A549 (cell line): ENCODE results near the gene BMPER. TPM values are rescaled to one million over a fixed set of nuclear protein-coding genes. Genes with fewer than 3 reads are reported as not detected.

ENCODE experiments used
- ATAC-seq, 2 experiments: fragments of 200-7000 bp in 1 of 2; fragments of >200 bp in 1 of 2; cut with Nextera tagmentation in 1 of 2; cut with Tn5 transposase in 1 of 2; 3 replicates each; pipeline versions ENCODE4 v1.8.0 to v1.9.1; 2018 to 2020; ENCODE audit warnings: mild to moderate bottlenecking in 1 of 2, moderate library complexity in 1 of 2
- CTCF ChIA-PET: fragments of 300-600 bp; sonication (Branson Sonifier 250); formaldehyde crosslinking; extraction: SDS; loops from one replicate; lab custom pipeline; 2021; ENCODE audit warnings: antibody characterized with exemption, inconsistent platforms; lab: Yijun Ruan, JAX
- POLR2A ChIA-PET: fragments of 350-600 bp; formaldehyde crosslinking; extraction: SDS; loops from one replicate; lab custom pipeline; 2021; ENCODE audit warnings: antibody characterized with exemption, inconsistent platforms; lab: Yijun Ruan, JAX
- DNase-seq, 2 experiments: peaks; one replicate each; pipeline versions ENCODE4 v3.0.0 to v3.0.0-alpha.2; 2011 to 2016; ENCODE audit warnings: low read depth in 1 of 2, low spot score in 1 of 2
- FAIRE-seq: peaks from 2 replicates; lab custom pipeline; 2011; peaks lifted over from hg19 to GRCh38; lab: Jason Lieb, UNC
- H3K27ac ChIP-seq, 2 experiments: fragments of >200 bp; sonication (Bioruptor Twin); formaldehyde crosslinking; 3 replicates each; pipeline ENCODE4 v1.5.1; 2016 to 2017
- H3K4me1 ChIP-seq: fragments of >200 bp; sonication (Bioruptor Twin); formaldehyde crosslinking; 3 replicates; pipeline ENCODE4 v1.6.1; 2016
- H3K4me2 ChIP-seq: fragments of >200 bp; sonication (Bioruptor Twin); formaldehyde crosslinking; 3 replicates; pipeline ENCODE4 v1.6.1; 2016
- H3K4me3 ChIP-seq: fragments of >200 bp; sonication (Bioruptor Twin); formaldehyde crosslinking; 3 replicates; pipeline ENCODE4 v1.5.1; 2016
- H3K9me3 ChIP-seq: fragments of >200 bp; sonication (Bioruptor Twin); formaldehyde crosslinking; 3 replicates; pipeline ENCODE4 v1.6.1; 2016
- CHD2 ChIP-seq: fragments of 150-350 bp; IDR thresholded peaks from 2 replicates; pipeline ENCODE4 v1.6.1; 2014; ENCODE audit warnings: low read length; ENCODE audit not compliant: partially characterized antibody
- CHD4 ChIP-seq: fragments of 200-600 bp; sonication (generic); IDR thresholded peaks from 2 replicates; pipeline ENCODE4 v1.6.1; 2016; ENCODE audit warnings: antibody characterized with exemption, mild to moderate bottlenecking, borderline replicate concordance
- CTCF ChIP-seq: fragments of >200 bp; sonication (Bioruptor Twin); formaldehyde crosslinking; IDR thresholded peaks from 3 replicates; pipeline ENCODE4 v1.5.1; 2016
- ELK1 ChIP-seq: fragments of 150-350 bp; IDR thresholded peaks from 2 replicates; pipeline ENCODE4 v1.6.1; 2014; ENCODE audit warnings: low read depth, mild to moderate bottlenecking, low read length
- FOXS1 ChIP-seq: fragments of 250-450 bp; sonication (Bioruptor Pico); IDR thresholded peaks from 2 replicates; pipeline ENCODE4 v1.5.0; 2020; ENCODE audit warnings: mild to moderate bottlenecking, moderate library complexity
- HEYL ChIP-seq: fragments of 250-450 bp; sonication (Bioruptor Pico); IDR thresholded peaks from 2 replicates; pipeline ENCODE4 v1.8.0; 2021; ENCODE audit warnings: mild to moderate bottlenecking, moderate library complexity
- HMGXB4 ChIP-seq: fragments of 250-450 bp; sonication (Bioruptor Pico); IDR thresholded peaks from 2 replicates; pipeline ENCODE4 v1.5.0; 2021; ENCODE audit warnings: mild to moderate bottlenecking, moderate library complexity, borderline replicate concordance
- JUNB ChIP-seq: fragments of >200 bp; sonication (Bioruptor Twin); formaldehyde crosslinking; IDR thresholded peaks from 2 replicates; pipeline ENCODE4 v1.6.1; 2016
- NFE2L2 ChIP-seq: fragments of 150-350 bp; conservative IDR thresholded peaks from 2 replicates; pipeline ENCODE4 v1.6.1; 2014; ENCODE audit warnings: low read length
- NPAS2 ChIP-seq: fragments of 250-450 bp; sonication (Bioruptor Pico); IDR thresholded peaks from 2 replicates; pipeline ENCODE4 v1.8.0; 2022; ENCODE audit warnings: mild to moderate bottlenecking, moderate library complexity, borderline replicate concordance
- RAD21 ChIP-seq, 2 experiments: fragments of >200 bp in 1 of 2; sonication (Bioruptor Twin) in 1 of 2; formaldehyde crosslinking in 1 of 2; IDR thresholded peaks in 1 of 2; conservative IDR thresholded peaks in 1 of 2; 2 replicates in 1 of 2; 3 replicates in 1 of 2; pipeline ENCODE4 v1.6.1; 2012 to 2018; ENCODE audit warnings: inconsistent platforms in 1 of 2
- RARB ChIP-seq: fragments of 250-450 bp; sonication (Bioruptor Pico); IDR thresholded peaks from 2 replicates; pipeline ENCODE4 v1.8.0; 2021; ENCODE audit warnings: mild to moderate bottlenecking, moderate library complexity
- SMC3 ChIP-seq: fragments of >200 bp; sonication (Bioruptor Twin); formaldehyde crosslinking; IDR thresholded peaks from 3 replicates; pipeline ENCODE4 v1.6.1; 2018; ENCODE audit warnings: inconsistent platforms
- TFCP2L1 ChIP-seq: fragments of 250-450 bp; sonication (Bioruptor Pico); IDR thresholded peaks from 2 replicates; pipeline ENCODE4 v1.5.0; 2021; ENCODE audit warnings: mild to moderate bottlenecking
- ZC3H11A ChIP-seq: fragments of 450-650 bp; IDR thresholded peaks from 2 replicates; pipeline ENCODE4 v1.6.1; 2014; ENCODE audit warnings: antibody characterized with exemption, mild to moderate bottlenecking
- ZFP36 ChIP-seq: fragments of 450-650 bp; IDR thresholded peaks from 2 replicates; pipeline ENCODE4 v1.6.1; 2014; ENCODE audit warnings: borderline replicate concordance; ENCODE audit not compliant: partially characterized antibody
- WGBS: methylation state at CpG from one replicate; pipeline ENCODE4 v1.1.6; 2017; ENCODE audit errors: missing lambda C conversion rate; 5-methylcytosine and 5-hydroxymethylcytosine counted together
- polyA plus RNA-seq, 4 experiments: library from polyadenylated mRNA; depleted of rRNA in 3 of 4; stranded (reverse); fragments of >200 nt; fragmentation: RNase III in 1 of 4; extraction: RNeasy Plus Mini Kit Qiagen cat#74134 plus additional on column Dnase treatment in 1 of 4; gene quantifications; 2 replicates in 3 of 4; 3 replicates in 1 of 4; pipeline ENCODE4 v1.2.3, GENCODE V29; 2011 to 2017

The BMPER gene
- polyA plus RNA-seq, 2 of the 4 experiments (the other 2 are of a cell fraction): 5.0 to 5.8 TPM

- ChIA-PET POLR2A (no interaction called here), CTCF (interaction anchor here (1.2 to 3.0 kb wide), 4 partner anchors 8 to 181 kb away, joined by 4 to 14 read pairs (median 6); no protein-coding TSS in a partner anchor)
- FAIRE-seq (no peak), DNase-seq (no peak), ATAC-seq (no peak)
- Histone ChIP-seq H3K4me1 (no peaks in the 10 kb centered on the region), H3K4me2 (no peak overlapping the region), H3K9me3 (0 out of 3 replicates have a peak, but pooled peaks cover 3% of the 10 kb centered on the region), H3K27ac (peak overlapping the region in 1 of 2 experiments; percentile 48; a peak in 3 of 6 replicates), H3K4me3 (no peak overlapping the region)
- TF ChIP-seq NFE2L2: no peak
- 58% methylated on average over 1 of the region's 1 CpG for WGBS
These were observed 258.6 kb downstream of the BMPER start for GRCh38 chr7:34163956-34164355.

GRCh38 chr7:34165466-34165865 is 260.1 kb downstream of the BMPER start:
- Histone ChIP-seq H3K4me1 (no peaks in the 10 kb centered on the region), H3K4me3 (no peak overlapping the region), H3K27ac (peak overlapping the region; percentile 6 to 67; a peak in 5 of 6 replicates), H3K9me3 (0 out of 3 replicates have a peak, but pooled peaks cover 3% of the 10 kb centered on the region), H3K4me2 (no peak overlapping the region)
- DNase-seq (no peak), ATAC-seq (no peak), FAIRE-seq (no peak)
- 96% methylated on average over 1 of the region's 1 CpG for WGBS
- ChIA-PET CTCF (interaction anchor here (0.8 to 3.0 kb wide), 8 partner anchors 10 to 272 kb away, joined by 3 to 14 read pairs (median 3); no protein-coding TSS in a partner anchor), POLR2A (no interaction called here)
- no peak for TF ChIP-seq FOXS1 (CRISPR knock-in tag)
- TF ChIP-seq NPAS2: no peak
- no peak for TF ChIP-seq HMGXB4 (CRISPR knock-in tag)
- no peak for TF ChIP-seq CHD4
- TF ChIP-seq ZFP36: no peak
- TF ChIP-seq ELK1: no peak
- no peak for TF ChIP-seq RARB (CRISPR knock-in tag)
- TF ChIP-seq JUNB: no peak

- peak; percentile 69 for TF ChIP-seq SMC3
- TF ChIP-seq ELK1: no peak
- no peak for TF ChIP-seq ZC3H11A
- peak; percentile 66 for TF ChIP-seq CTCF
- TF ChIP-seq RAD21 (conservative IDR thresholded peaks at IDR 0.05 in 1 of 2, IDR thresholded peaks at IDR 0.05 in 1 of 2): peak; percentile 65 to 70
- TF ChIP-seq TFCP2L1 (CRISPR knock-in tag): no peak
- no peak for TF ChIP-seq CHD2
- TF ChIP-seq HEYL (CRISPR knock-in tag): no peak
- FAIRE-seq (peak; percentile 28), ATAC-seq (peak; percentile 54 to 86; a peak in 5 of 6 replicates), DNase-seq (peak; percentile 30 to 37)
- H3K4me3 ChIP-seq: no peak overlapping the region
- CTCF ChIA-PET: interaction anchor here (0.9 to 3.0 kb wide), 9 partner anchors 10 to 271 kb away, joined by 3 to 14 read pairs (median 3); no protein-coding TSS in a partner anchor
- POLR2A ChIA-PET: no interaction called here
- H3K9me3 ChIP-seq: 0 out of 3 replicates have a peak, but pooled peaks cover 3% of the 10 kb centered on the region
- no peaks in the 10 kb centered on the region for H3K4me1 ChIP-seq
- no peak overlapping the region for H3K4me2 ChIP-seq
- 90% methylated on average over 3 of the region's 3 CpGs for WGBS
- peak overlapping the region; percentile 6 to 67; a peak in 4 of 6 replicates for H3K27ac ChIP-seq
These were observed 260.7 kb downstream of the BMPER start for GRCh38 chr7:34165927-34166550.
